GM12878 (cell line): ENCODE results near the gene CEACAM21. TPM values are rescaled to one million over a fixed set of nuclear protein-coding genes. Genes with fewer than 3 reads are reported as not detected.
A peak's percentile ranks its signal among the peaks of the same experiment; 100 is the strongest.

Experiments used
- CHD4 ChIP-seq: fragments of 200-600 bp; sonication (generic); IDR thresholded peaks from 2 replicates; pipeline ENCODE4 v1.6.1; 2016; ENCODE audit warnings: mild to moderate bottlenecking
- IKZF2 ChIP-seq, 2 experiments: fragments of 450-650 bp; IDR thresholded peaks; 2 replicates each; pipeline ENCODE4 v1.6.1; 2017; ENCODE audit warnings: mild to moderate bottlenecking in 2 of 2, moderate library complexity in 2 of 2
- MEF2B ChIP-seq: fragments of 450-650 bp; IDR thresholded peaks from 2 replicates; pipeline ENCODE4 v1.6.1; 2018; ENCODE audit warnings: mild to moderate bottlenecking, moderate library complexity; ENCODE audit not compliant: partially characterized antibody, poor library complexity, severe bottlenecking
- MYC ChIP-seq: IDR thresholded peaks from 2 replicates; pipeline ENCODE4 v1.6.1; 2011; ENCODE audit warnings: mild to moderate bottlenecking, low read length, moderate library complexity, inconsistent platforms; ENCODE audit not compliant: insufficient read depth, insufficient replicate concordance, insufficient read length, severe bottlenecking
- NFYA ChIP-seq: IDR thresholded peaks from 2 replicates; pipeline ENCODE4 v1.6.1; 2011; ENCODE audit warnings: low read depth, mild to moderate bottlenecking, low read length, improper control_type of control experiment, borderline replicate concordance
- NRF1 ChIP-seq: conservative IDR thresholded peaks from 2 replicates; pipeline ENCODE4 v1.6.1; 2011; ENCODE audit warnings: mild to moderate bottlenecking, low read depth, low read length, improper control_type of control experiment
- PML ChIP-seq: IDR thresholded peaks from 2 replicates; pipeline ENCODE4 v1.6.1; 2012; ENCODE audit warnings: low read length, inconsistent platforms
- POU2F2 ChIP-seq: IDR thresholded peaks from 3 replicates; pipeline ENCODE4 v1.6.1; 2011; ENCODE audit warnings: low read depth, mild to moderate bottlenecking, low read length, borderline replicate concordance
- RAD21 ChIP-seq: IDR thresholded peaks from 2 replicates; pipeline ENCODE4 v1.6.1; 2011; ENCODE audit warnings: mild to moderate bottlenecking, low read depth, low read length, moderate library complexity; ENCODE audit not compliant: insufficient read depth
- RAD51 ChIP-seq: fragments of 450-650 bp; IDR thresholded peaks from 2 replicates; pipeline ENCODE4 v1.6.1; 2016; ENCODE audit warnings: moderate library complexity, mild to moderate bottlenecking, inconsistent platforms
- TCF7 ChIP-seq: IDR thresholded peaks from 2 replicates; pipeline ENCODE4 v1.6.1; 2014; ENCODE audit warnings: antibody characterized with exemption, borderline replicate concordance
- ZBED1 ChIP-seq: IDR thresholded peaks from 2 replicates; pipeline ENCODE4 v1.6.1; 2016; ENCODE audit warnings: borderline replicate concordance
- ZNF384 ChIP-seq: IDR thresholded peaks from 2 replicates; pipeline ENCODE4 v1.6.1; 2012; ENCODE audit warnings: low read depth, mild to moderate bottlenecking, low read length, improper control_type of control experiment, borderline replicate concordance
- polyA plus RNA-seq, 11 experiments: library from polyadenylated mRNA; depleted of rRNA in 4 of 11; unstranded in 6 of 11; stranded (reverse) in 5 of 11; fragments of >200 nt; fragmentation: Nextera tagmentation in 4 of 11; fragmentation: Illumina TruSeq in 1 of 11; extraction: Ambion mirVana in 4 of 11; extraction: Trizol in 1 of 11; gene quantifications; 1 replicate in 1 of 11; 2 replicates in 10 of 11; pipeline versions ENCODE4 v1.2.1 to v1.2.3, GENCODE V29; 2011 to 2016; ENCODE audit warnings: inconsistent platforms in 2 of 11, missing spikeins in 2 of 11, low read depth in 1 of 11
- total RNA-seq, 4 experiments: library from RNA; depleted of rRNA in 3 of 4; stranded (reverse); fragments of >200 nt in 3 of 4; fragmentation: Illumina TruSeq in 1 of 4; extraction: Trizol in 1 of 4; gene quantifications; 2 replicates each; pipeline versions ENCODE4 v1.2.1 to v1.2.3, GENCODE V29; 2013 to 2021
- TF ChIP-seq, protein P1 (sequence below): IDR thresholded peaks from 2 replicates; pipeline ENCODE4 v1.6.1; 2012; ENCODE audit warnings: improper control_type of control experiment, low read depth, low read length; ENCODE audit not compliant: insufficient replicate concordance
- TF ChIP-seq, protein P2 (sequence below), 3 experiments: IDR thresholded peaks in 2 of 3; conservative IDR thresholded peaks in 1 of 3; 2 replicates each; pipeline ENCODE4 v1.5.1; 2011; ENCODE audit warnings: low read depth in 3 of 3, low read length in 3 of 3, mild to moderate bottlenecking in 3 of 3, control low read depth in 2 of 3, moderate library complexity in 2 of 3, inconsistent platforms in 1 of 3, mixed read lengths in 1 of 3; ENCODE audit not compliant: control insufficient read depth in 2 of 3, insufficient read depth in 1 of 3; ENCODE audit errors: extremely low read depth in 1 of 3
- TF ChIP-seq, protein P3 (sequence below): fragments of 450-650 bp; IDR thresholded peaks from 2 replicates; pipeline ENCODE4 v1.6.1; 2014; ENCODE audit warnings: mild to moderate bottlenecking
- TF ChIP-seq, protein P4 (sequence below): IDR thresholded peaks from 2 replicates; pipeline ENCODE4 v1.6.1; 2012; ENCODE audit warnings: mild to moderate bottlenecking, low read depth, low read length

The CEACAM21 gene
- total and polyA plus RNA-seq, 10 of the 15 experiments (the other 5 are each of a cell fraction or from before 2014, with no cell fraction given), result 0.87 to 13.6 (median 8.1) TPM

GRCh38 chr19:41531438-41532311 is 44.3 kb upstream of the CEACAM21 start (continued):
- TF ChIP-seq CHD4, result no peak
- no peak for TF ChIP-seq RAD21
- TF ChIP-seq RAD51, result no peak
- no peak for TF ChIP-seq NRF1
- TF ChIP-seq PML, result peak; percentile 95
- TF ChIP-seq IKZF2 (IDR thresholded peaks at IDR 0.05), result peak; percentile 19 to 42; a peak in 1 of 4 replicates
- TF ChIP-seq, protein P1, sequence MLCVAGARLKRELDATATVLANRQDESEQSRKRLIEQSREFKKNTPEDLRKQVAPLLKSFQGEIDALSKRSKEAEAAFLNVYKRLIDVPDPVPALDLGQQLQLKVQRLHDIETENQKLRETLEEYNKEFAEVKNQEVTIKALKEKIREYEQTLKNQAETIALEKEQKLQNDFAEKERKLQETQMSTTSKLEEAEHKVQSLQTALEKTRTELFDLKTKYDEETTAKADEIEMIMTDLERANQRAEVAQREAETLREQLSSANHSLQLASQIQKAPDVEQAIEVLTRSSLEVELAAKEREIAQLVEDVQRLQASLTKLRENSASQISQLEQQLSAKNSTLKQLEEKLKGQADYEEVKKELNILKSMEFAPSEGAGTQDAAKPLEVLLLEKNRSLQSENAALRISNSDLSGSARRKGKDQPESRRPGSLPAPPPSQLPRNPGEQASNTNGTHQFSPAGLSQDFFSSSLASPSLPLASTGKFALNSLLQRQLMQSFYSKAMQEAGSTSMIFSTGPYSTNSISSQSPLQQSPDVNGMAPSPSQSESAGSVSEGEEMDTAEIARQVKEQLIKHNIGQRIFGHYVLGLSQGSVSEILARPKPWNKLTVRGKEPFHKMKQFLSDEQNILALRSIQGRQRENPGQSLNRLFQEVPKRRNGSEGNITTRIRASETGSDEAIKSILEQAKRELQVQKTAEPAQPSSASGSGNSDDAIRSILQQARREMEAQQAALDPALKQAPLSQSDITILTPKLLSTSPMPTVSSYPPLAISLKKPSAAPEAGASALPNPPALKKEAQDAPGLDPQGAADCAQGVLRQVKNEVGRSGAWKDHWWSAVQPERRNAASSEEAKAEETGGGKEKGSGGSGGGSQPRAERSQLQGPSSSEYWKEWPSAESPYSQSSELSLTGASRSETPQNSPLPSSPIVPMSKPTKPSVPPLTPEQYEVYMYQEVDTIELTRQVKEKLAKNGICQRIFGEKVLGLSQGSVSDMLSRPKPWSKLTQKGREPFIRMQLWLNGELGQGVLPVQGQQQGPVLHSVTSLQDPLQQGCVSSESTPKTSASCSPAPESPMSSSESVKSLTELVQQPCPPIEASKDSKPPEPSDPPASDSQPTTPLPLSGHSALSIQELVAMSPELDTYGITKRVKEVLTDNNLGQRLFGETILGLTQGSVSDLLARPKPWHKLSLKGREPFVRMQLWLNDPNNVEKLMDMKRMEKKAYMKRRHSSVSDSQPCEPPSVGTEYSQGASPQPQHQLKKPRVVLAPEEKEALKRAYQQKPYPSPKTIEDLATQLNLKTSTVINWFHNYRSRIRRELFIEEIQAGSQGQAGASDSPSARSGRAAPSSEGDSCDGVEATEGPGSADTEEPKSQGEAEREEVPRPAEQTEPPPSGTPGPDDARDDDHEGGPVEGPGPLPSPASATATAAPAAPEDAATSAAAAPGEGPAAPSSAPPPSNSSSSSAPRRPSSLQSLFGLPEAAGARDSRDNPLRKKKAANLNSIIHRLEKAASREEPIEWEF, result no peak
- TF ChIP-seq ZBED1, result peak; percentile 65; the same call in 1 of the 2 replicates
- TF ChIP-seq, protein P2, sequence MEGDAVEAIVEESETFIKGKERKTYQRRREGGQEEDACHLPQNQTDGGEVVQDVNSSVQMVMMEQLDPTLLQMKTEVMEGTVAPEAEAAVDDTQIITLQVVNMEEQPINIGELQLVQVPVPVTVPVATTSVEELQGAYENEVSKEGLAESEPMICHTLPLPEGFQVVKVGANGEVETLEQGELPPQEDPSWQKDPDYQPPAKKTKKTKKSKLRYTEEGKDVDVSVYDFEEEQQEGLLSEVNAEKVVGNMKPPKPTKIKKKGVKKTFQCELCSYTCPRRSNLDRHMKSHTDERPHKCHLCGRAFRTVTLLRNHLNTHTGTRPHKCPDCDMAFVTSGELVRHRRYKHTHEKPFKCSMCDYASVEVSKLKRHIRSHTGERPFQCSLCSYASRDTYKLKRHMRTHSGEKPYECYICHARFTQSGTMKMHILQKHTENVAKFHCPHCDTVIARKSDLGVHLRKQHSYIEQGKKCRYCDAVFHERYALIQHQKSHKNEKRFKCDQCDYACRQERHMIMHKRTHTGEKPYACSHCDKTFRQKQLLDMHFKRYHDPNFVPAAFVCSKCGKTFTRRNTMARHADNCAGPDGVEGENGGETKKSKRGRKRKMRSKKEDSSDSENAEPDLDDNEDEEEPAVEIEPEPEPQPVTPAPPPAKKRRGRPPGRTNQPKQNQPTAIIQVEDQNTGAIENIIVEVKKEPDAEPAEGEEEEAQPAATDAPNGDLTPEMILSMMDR (IDR thresholded peaks at IDR 0.05 in 2 of 3, conservative IDR thresholded peaks at IDR 0.05 in 1 of 3; ENCODE audit: control insufficient read depth in 2 of 3, extremely low read depth in 1 of 3, insufficient read depth in 1 of 3, low read depth in 3 of 3, low read length in 3 of 3), result no peak
- no peak for TF ChIP-seq MEF2B
- no peak for TF ChIP-seq MYC
- TF ChIP-seq NFYA, result no peak
- TF ChIP-seq ZNF384, result no peak
- TF ChIP-seq, protein P3, sequence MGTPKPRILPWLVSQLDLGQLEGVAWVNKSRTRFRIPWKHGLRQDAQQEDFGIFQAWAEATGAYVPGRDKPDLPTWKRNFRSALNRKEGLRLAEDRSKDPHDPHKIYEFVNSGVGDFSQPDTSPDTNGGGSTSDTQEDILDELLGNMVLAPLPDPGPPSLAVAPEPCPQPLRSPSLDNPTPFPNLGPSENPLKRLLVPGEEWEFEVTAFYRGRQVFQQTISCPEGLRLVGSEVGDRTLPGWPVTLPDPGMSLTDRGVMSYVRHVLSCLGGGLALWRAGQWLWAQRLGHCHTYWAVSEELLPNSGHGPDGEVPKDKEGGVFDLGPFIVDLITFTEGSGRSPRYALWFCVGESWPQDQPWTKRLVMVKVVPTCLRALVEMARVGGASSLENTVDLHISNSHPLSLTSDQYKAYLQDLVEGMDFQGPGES, result no peak
- TF ChIP-seq, protein P4, sequence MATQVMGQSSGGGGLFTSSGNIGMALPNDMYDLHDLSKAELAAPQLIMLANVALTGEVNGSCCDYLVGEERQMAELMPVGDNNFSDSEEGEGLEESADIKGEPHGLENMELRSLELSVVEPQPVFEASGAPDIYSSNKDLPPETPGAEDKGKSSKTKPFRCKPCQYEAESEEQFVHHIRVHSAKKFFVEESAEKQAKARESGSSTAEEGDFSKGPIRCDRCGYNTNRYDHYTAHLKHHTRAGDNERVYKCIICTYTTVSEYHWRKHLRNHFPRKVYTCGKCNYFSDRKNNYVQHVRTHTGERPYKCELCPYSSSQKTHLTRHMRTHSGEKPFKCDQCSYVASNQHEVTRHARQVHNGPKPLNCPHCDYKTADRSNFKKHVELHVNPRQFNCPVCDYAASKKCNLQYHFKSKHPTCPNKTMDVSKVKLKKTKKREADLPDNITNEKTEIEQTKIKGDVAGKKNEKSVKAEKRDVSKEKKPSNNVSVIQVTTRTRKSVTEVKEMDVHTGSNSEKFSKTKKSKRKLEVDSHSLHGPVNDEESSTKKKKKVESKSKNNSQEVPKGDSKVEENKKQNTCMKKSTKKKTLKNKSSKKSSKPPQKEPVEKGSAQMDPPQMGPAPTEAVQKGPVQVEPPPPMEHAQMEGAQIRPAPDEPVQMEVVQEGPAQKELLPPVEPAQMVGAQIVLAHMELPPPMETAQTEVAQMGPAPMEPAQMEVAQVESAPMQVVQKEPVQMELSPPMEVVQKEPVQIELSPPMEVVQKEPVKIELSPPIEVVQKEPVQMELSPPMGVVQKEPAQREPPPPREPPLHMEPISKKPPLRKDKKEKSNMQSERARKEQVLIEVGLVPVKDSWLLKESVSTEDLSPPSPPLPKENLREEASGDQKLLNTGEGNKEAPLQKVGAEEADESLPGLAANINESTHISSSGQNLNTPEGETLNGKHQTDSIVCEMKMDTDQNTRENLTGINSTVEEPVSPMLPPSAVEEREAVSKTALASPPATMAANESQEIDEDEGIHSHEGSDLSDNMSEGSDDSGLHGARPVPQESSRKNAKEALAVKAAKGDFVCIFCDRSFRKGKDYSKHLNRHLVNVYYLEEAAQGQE, result no peak
- TF ChIP-seq POU2F2, result peak; percentile 66; the same call in 1 of the 3 replicates
- no peak for TF ChIP-seq TCF7
